GM12801 (cell line): Measurements from ENCODE around the gene GPA33.

ENCODE experiments used
- TF ChIP-seq, protein P1 (sequence below): IDR thresholded peaks from one replicate; pipeline ENCODE4 v1.5.1; 2011; ENCODE audit warnings: control low read depth; ENCODE audit not compliant: insufficient read length; ENCODE audit errors: extremely low read depth

Gene GPA33, protein sequence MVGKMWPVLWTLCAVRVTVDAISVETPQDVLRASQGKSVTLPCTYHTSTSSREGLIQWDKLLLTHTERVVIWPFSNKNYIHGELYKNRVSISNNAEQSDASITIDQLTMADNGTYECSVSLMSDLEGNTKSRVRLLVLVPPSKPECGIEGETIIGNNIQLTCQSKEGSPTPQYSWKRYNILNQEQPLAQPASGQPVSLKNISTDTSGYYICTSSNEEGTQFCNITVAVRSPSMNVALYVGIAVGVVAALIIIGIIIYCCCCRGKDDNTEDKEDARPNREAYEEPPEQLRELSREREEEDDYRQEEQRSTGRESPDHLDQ

DNA sequence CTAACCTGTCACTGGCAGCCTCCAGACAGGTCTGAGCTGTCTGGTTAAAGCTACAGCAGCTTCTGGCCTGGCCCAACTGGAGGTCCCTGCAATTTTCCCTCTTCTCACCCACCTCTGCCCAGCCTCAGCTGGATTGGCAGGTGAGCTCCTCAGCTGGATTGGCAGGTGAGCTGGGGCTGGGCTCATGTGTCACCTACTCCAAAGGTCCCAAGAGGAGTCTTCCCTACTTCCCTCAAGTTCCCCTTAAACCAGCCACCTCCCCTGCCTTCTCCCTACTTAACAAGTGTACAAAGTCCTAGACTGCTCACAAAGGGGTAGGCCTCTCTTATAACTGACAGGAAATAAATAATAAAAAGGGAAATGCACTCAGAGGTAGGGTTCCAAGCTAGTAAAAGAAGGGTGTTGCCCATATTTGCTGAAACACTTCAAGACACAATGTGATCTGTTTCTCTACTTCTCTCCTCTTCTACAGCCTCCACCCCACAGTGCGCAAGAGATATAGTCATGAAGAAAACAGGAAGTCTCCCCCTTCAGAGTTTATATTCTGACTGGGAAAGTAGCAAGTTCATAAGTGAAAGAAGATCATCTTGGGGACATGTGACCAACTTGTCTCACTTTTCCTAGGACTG lies at the start of gene GPA33:
Gene GPA33, minus strand, starts transcription at position 64 of the 629 bp plus-strand sequence. CDS start 90 bp downstream, outside the sequence.
- TF ChIP-seq, protein P1, sequence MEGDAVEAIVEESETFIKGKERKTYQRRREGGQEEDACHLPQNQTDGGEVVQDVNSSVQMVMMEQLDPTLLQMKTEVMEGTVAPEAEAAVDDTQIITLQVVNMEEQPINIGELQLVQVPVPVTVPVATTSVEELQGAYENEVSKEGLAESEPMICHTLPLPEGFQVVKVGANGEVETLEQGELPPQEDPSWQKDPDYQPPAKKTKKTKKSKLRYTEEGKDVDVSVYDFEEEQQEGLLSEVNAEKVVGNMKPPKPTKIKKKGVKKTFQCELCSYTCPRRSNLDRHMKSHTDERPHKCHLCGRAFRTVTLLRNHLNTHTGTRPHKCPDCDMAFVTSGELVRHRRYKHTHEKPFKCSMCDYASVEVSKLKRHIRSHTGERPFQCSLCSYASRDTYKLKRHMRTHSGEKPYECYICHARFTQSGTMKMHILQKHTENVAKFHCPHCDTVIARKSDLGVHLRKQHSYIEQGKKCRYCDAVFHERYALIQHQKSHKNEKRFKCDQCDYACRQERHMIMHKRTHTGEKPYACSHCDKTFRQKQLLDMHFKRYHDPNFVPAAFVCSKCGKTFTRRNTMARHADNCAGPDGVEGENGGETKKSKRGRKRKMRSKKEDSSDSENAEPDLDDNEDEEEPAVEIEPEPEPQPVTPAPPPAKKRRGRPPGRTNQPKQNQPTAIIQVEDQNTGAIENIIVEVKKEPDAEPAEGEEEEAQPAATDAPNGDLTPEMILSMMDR = no peak

DNA sequence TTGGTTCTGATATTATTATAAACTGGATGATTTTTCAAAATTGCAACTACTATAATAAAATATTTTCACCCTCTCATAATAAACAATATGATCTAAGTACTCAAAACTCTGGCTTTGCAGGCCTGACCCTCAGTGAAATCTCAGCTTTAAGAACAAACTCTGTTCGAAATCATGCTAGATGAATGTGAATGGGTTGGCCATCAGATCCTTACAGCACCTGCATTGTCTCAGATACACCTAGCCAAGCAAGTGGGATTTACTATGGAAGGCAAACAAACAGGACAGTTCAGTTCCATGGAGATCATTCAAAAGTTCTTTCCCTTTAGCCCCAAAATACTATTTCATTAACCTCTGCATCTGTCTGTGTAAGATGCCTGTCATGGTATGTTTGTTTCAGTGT lies 48.5 kb upstream of the GPA33 start:
- TF ChIP-seq, protein P1 = no peak

DNA sequence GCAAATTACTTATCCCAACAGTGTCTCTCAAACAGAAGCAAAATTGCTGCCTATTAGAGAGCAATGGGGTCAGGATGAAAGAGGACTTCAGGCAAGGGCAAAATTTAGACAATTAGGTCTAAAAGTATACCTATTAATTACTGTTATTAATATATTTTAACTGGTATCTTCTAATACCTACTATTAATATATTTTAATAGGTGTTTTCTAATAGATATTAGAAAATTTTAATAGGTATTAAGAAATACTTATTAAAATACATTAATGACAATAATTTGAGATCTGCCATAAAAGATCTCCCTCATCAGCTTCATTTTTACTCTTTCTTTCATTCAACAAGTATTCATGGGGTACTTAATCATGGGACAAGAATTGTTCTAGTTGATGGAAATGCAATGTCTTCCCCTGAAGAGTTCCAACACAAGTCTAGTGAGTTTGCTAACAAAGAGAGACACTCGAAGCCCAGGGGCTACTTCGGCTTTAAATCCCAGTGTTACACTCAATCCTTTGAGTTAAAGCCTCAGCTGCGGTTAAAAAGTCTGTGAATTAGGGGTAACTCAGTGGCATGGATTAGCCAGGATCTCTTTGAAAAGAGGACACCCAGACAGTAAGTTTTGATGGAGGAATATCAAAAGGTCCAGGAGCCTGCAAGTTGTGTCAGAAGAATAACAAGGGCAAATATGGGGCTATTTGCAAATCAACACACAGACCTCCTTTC lies 47.8 kb upstream of the GPA33 start:
- TF ChIP-seq, protein P1 = no peak

DNA sequence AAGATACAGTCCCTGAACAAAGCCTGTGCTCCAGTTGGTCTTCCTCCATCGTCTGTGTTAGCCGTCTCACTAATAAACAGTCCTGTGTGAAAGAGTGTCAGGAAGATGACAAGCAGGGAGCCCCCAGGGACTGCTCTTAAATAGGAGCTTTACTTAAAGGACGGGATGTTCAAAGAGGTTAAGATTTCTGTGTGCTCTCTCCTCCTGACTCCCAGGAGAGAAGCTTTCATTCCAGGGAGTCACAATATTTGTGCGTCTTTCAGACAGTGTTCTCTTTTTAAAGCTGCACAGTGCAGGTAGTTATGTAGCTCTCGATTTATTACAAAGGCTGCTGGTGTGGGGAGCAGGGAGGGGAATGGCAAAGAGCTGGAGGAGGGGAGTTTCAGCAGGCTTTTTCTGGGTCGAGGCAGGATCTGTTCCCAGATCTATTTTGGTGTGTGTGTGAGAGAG lies 47.2 kb upstream of the GPA33 start:
- TF ChIP-seq, protein P1 = no peak

DNA sequence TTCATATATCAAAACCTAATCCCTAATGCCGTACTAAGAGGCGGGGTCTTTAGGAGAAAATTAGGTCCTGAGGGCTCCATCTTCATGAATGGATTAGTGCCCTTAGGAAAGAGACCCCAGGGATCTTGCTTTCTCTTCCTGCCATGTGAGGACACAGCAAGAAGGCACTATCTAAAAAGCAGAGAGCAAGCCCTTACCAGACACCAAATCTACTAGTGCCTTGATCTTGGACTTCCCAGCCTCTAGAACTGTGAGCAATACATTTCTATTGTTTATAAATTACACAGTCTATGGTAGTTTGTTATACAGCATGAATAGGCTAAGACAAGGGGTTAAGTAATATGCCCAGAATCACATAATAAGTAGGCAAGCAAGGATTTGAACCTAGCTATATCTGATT lies 46.6 kb upstream of the GPA33 start:
- TF ChIP-seq, protein P1 = no peak

DNA sequence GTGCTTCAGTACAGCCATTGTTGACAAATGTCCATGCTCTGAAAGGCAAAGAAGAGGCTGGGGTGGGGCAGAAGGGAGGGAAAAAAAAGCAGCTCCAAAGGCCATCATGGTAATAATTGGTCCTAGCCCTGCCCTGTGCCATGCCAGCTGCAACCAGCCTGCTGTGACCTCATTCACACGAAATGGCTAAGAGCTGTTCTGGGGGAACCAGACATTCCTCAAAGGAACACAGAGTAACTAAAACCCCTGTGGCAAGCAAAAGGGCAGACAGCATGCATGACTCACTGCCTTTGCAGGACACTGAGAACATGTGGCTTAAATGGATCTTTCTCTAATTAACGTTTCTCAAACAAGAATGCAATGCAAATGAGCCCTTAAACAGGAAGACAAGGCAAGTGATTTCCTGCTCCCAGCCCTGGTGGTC lies 46.0 kb upstream of the GPA33 start:
- TF ChIP-seq, protein P1 = no peak

DNA sequence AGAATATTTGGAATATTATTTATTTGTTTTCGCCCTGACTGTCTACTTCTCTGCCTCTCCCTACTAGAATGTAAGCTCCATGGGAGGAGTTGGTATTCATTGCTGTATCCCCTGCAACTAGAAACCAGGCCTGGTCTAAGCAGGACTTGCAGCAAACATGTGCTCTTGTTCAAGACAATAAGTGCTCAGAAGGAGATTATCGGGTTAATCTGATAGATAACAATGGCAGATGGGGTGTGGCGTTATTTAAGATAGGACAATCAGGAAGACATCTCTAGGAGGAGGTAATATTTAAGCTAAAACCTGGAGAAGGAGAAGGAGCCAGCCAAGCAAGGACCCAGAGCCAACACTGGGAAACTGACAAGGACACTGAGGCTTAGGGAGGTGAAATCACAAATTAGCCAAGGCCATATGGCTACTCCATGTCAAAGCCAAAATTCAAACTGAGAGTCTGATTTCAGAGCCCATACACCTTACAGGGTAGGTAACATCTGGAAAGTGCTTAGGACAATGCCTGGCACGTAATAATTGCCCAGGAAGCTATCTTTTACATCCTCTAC lies 45.2 kb upstream of the GPA33 start:
- TF ChIP-seq, protein P1 = no peak
